Tibial nerve (tissue), 4 donors: Measurements from ENCODE around the gene SLC25A51. TPM values are rescaled to one million over a fixed set of nuclear protein-coding genes. Genes with fewer than 3 reads are reported as not detected.
"Not testable (repeated sequence)": the region's sequence is repeated elsewhere in the genome, so short reads cannot be mapped to it uniquely, and the experiment has no call there.

Experiments
- DNase-seq, 2 donors: peaks; one replicate each; pipeline ENCODE4 v3.0.0-alpha.2; 2019; ENCODE audit warnings: low spot score in 2 of 2
- H3K27ac ChIP-seq, 4 donors: fragments of 200-600 bp; sonication (generic) in 3 of 4; one replicate each; pipeline ENCODE4 v1.5.1; 2017 to 2019; ENCODE audit warnings: mild to moderate bottlenecking in 1 of 4
- H3K27me3 ChIP-seq, 2 donors: fragments of 200-600 bp; sonication (generic) in 1 of 2; one replicate each; pipeline versions ENCODE4 v1.5.1 to v1.6.0; 2017 to 2019
- H3K36me3 ChIP-seq, 3 donors: fragments of 200-600 bp; sonication (generic); one replicate each; pipeline ENCODE4 v1.5.1; 2018 to 2019
- H3K4me1 ChIP-seq, 4 donors: fragments of 200-600 bp; sonication (generic) in 3 of 4; one replicate each; pipeline ENCODE4 v1.5.1; 2017 to 2019
- H3K4me3 ChIP-seq, 4 donors: fragments of 200-600 bp; sonication (generic) in 3 of 4; one replicate each; pipeline ENCODE4 v1.5.1; 2017 to 2019; ENCODE audit warnings: mild to moderate bottlenecking in 1 of 4, moderate library complexity in 1 of 4
- H3K9me3 ChIP-seq, 4 donors: fragments of 200-600 bp; sonication (generic) in 3 of 4; one replicate each; pipeline ENCODE4 v1.5.1; 2017 to 2019
- EP300 ChIP-seq, 2 donors: sonication (generic); formaldehyde crosslinking; IDR thresholded peaks; one replicate each; pipeline ENCODE4 v1.6.1; 2017; ENCODE audit warnings: antibody characterized with exemption in 2 of 2, mild to moderate bottlenecking in 1 of 2
- POLR2A ChIP-seq, 2 donors: fragments of 450-650 bp; IDR thresholded peaks; one replicate each; pipeline ENCODE4 v1.6.1; 2017; ENCODE audit warnings: antibody characterized with exemption in 2 of 2, mild to moderate bottlenecking in 2 of 2, moderate library complexity in 2 of 2
- WGBS, 2 donors: methylation state at CpG; one replicate each; pipeline ENCODE4 v1.1.5; 2018; 5-methylcytosine and 5-hydroxymethylcytosine counted together
- total RNA-seq, 4 donors: library from RNA; depleted of rRNA; stranded (reverse); fragments of >200 nt; gene quantifications; one replicate each; pipeline ENCODE4 v1.1.0, GENCODE V29; 2016
- TF ChIP-seq, protein P1 (sequence below), 5 experiments: fragments of 200-600 bp in 3 of 5; fragments of 450-650 bp in 2 of 5; sonication (generic) in 3 of 5; IDR thresholded peaks; one replicate each; pipeline ENCODE4 v1.5.1; 2016 to 2019; ENCODE audit warnings: antibody characterized with exemption in 5 of 5, mild to moderate bottlenecking in 3 of 5, moderate library complexity in 2 of 5

Gene SLC25A51
- total RNA-seq, 4 donors from 2014 or later: 21.6 to 28.4 (median 25.7) TPM

DNA sequence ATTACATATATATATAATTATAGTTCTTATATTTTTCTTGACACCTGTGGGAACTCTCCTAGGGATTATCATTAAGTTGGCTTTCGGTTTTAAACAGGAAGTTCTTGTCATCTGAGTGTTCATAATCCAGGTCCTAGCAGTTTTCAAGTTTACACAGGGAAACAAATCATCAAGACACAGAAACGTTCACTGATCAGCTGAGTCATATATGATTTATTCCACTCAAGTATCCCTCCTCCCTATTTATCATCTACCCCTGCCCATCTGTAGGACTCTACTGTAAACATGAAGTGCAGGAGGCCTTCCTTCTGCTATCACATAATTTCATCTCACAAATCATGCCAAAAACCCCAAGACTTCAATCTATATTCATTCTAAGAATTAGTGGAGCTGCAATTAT is 6.3 kb downstream of the SLC25A51 start:
- H3K4me1 ChIP-seq: peaks cover 0 to 17% (median 4%) of the 10 kb centered on the region in 4 donors
- H3K36me3 ChIP-seq: peaks cover 0 to 69% (median 6%) of the 10 kb centered on the region in 3 donors
- WGBS, 2 donors: 48 to 57% methylated on average over 2 of the region's 2 CpGs
- H3K4me3 ChIP-seq: no peak overlapping the region
- no peak for DNase-seq
- H3K27ac ChIP-seq: no peak overlapping the region
- H3K27me3 ChIP-seq: no peaks in the 10 kb centered on the region
- no peaks in the 10 kb centered on the region for H3K9me3 ChIP-seq
- TF ChIP-seq, protein P1, sequence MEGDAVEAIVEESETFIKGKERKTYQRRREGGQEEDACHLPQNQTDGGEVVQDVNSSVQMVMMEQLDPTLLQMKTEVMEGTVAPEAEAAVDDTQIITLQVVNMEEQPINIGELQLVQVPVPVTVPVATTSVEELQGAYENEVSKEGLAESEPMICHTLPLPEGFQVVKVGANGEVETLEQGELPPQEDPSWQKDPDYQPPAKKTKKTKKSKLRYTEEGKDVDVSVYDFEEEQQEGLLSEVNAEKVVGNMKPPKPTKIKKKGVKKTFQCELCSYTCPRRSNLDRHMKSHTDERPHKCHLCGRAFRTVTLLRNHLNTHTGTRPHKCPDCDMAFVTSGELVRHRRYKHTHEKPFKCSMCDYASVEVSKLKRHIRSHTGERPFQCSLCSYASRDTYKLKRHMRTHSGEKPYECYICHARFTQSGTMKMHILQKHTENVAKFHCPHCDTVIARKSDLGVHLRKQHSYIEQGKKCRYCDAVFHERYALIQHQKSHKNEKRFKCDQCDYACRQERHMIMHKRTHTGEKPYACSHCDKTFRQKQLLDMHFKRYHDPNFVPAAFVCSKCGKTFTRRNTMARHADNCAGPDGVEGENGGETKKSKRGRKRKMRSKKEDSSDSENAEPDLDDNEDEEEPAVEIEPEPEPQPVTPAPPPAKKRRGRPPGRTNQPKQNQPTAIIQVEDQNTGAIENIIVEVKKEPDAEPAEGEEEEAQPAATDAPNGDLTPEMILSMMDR (IDR thresholded peaks at IDR 0.05): no peak
- no peak for TF ChIP-seq POLR2A (IDR thresholded peaks at IDR 0.05)
- TF ChIP-seq EP300 (IDR thresholded peaks at IDR 0.05): no peak

DNA sequence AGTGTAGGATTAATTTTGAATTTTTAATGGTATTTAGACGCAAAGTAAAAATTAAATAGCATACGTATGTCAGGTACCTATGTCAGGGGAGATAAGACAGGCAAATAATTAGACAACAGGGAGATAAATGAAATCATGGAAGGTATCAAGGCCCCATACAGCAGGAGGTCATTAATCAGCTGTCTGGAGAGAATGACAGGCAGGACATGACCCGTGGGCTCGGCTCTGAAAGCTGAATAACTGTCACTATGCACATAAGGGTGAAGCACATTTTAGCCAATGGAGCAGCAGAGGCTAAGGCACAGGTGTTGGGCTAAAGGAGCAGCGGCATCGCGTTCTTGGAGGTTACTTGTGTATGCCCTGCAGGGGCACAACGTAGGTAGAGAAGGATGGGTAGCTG is 11.9 kb downstream of the SLC25A51 start:
- Histone ChIP-seq H3K27ac (no peak overlapping the region), H3K9me3 (no peaks in the 10 kb centered on the region), H3K36me3 (peaks cover 0 to 63% (median 6%) of the 10 kb centered on the region in 3 donors), H3K27me3 (no peaks in the 10 kb centered on the region), H3K4me3 (no peak overlapping the region), H3K4me1 (no peaks in the 10 kb centered on the region)
- 86 to 87% methylated on average over 8 of the region's 8 CpGs for WGBS, 2 donors
- DNase-seq: no peak
- TF ChIP-seq POLR2A (IDR thresholded peaks at IDR 0.05) (no peak), EP300 (IDR thresholded peaks at IDR 0.05) (no peak)
- TF ChIP-seq, protein P1 (IDR thresholded peaks at IDR 0.05): no peak

DNA sequence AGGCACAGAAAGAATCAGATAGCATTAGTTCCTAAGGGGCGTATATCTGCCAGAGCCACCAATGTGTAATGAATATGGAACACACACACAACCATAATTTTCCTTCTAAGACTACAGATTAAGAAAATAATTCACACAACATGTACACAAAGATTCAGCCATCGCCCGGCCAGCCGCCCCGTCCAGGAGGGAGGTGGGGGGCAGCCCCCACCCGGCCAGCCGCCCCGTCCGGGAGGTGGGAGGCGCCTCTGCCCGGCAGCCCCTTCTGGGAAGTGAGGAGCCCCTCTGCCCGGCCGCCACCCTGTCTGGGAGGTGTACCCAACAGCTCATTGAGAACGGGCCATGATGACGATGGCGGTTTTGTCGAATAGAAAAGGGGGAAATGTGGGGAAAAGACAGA is 12.9 kb downstream of the SLC25A51 start:
- not testable (repeated sequence) for H3K4me3 ChIP-seq, H3K9me3 ChIP-seq, H3K27me3 ChIP-seq, DNase-seq, H3K4me1 ChIP-seq, H3K27ac ChIP-seq
- WGBS, 2 donors: 78 to 90% methylated on average over 13 to 16 of the region's 17 CpGs
- peaks cover 0 to 58% (median 6%) of the 10 kb centered on the region in 3 donors for H3K36me3 ChIP-seq

DNA sequence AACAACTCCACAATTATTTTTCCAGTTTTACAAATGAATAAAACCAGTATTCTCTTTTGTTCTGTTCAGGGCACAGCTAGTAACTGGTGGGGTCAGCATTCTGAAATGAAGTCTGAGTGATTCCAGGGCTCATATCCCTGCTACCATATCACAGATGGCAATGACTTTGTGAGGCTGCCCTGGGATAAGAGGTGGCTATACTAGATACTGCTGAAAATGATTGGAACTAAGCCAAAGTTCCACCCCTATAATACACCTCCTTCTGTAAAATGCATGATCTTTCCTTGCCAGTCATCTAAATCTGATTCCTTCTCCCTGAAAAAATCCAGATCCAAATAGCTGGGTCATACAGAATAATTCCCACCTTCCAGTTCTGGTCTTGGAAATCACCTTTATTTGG is 14.4 kb downstream of the SLC25A51 start:
- no peak for DNase-seq
- no peak overlapping the region for H3K27ac ChIP-seq
- peaks cover 0 to 52% (median under 1%) of the 10 kb centered on the region in 3 donors for H3K36me3 ChIP-seq
- no peaks in the 10 kb centered on the region for H3K9me3 ChIP-seq
- no peak overlapping the region for H3K4me3 ChIP-seq
- TF ChIP-seq EP300 (IDR thresholded peaks at IDR 0.05): no peak
- TF ChIP-seq POLR2A (IDR thresholded peaks at IDR 0.05): no peak
- TF ChIP-seq, protein P1 (IDR thresholded peaks at IDR 0.05): no peak
- no peaks in the 10 kb centered on the region for H3K4me1 ChIP-seq
- H3K27me3 ChIP-seq: no peaks in the 10 kb centered on the region

DNA sequence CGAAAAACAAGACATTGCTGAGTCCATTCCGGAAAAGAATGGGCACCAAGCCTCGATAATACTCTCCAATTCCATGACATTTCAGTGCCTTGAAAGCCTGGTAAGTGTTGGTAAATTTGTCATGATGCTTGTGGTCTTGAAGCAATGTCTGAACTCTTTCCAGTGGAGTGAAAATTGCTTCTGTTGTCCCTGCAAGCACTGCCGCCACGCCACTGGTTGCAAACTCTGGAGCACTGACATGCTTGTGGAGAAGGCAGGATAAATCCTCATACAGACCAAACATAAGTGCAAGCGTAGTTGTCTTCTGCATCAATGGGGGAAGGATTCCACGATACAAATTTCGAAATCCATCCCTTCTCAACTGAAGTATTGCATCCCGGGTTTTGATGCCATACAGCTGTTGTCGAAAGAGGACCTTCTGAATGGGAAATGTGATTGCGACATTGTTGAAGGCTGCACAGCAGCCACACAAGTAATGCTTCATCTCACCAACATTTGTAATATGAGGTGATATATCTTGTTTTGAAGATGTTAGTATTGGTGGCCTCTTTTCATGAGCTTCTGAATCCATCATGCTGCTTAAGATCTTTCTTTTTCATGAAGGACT is 15.8 kb downstream of the SLC25A51 start:
- not testable (repeated sequence) for H3K9me3 ChIP-seq, H3K27ac ChIP-seq, H3K27me3 ChIP-seq, H3K4me3 ChIP-seq, DNase-seq, H3K4me1 ChIP-seq
- WGBS, 2 donors: 90 to 99% methylated on average over 11 of the region's 11 CpGs
- H3K36me3 ChIP-seq: peaks cover 0 to 37% (median 0%) of the 10 kb centered on the region in 3 donors

DNA sequence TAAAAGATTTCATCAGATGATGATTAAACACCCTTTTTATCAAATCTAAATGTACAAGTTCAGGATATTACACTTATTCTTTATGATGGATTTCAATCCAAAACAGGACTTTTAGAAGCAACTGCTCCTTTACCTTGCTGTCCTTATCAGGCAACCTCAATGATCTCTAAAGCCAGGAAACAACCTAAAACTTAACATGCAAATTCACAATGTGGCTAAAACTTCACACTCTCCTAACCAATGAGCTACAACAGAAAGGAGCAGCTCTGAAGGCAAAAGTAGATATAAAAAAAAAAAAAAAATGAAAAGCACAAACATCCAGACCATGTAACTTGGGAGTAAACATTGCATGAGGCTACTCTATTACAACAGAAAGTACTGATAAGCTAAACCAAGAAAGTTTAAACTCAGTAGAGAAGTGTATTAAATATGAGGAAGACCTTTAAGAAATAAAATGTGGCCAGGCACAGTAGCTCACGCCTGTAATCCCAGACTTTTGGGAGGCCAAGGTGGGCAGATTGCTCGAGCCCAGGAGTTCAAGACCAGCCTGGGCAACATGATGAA is 22.9 kb downstream of the SLC25A51 start:
- TF ChIP-seq POLR2A (IDR thresholded peaks at IDR 0.05) (no peak), EP300 (IDR thresholded peaks at IDR 0.05) (no peak)
- TF ChIP-seq, protein P1 (IDR thresholded peaks at IDR 0.05): no peak
- Histone ChIP-seq H3K9me3 (no peaks in the 10 kb centered on the region), H3K4me3 (no peak overlapping the region), H3K27ac (no peak overlapping the region), H3K27me3 (no peaks in the 10 kb centered on the region), H3K4me1 (no peaks in the 10 kb centered on the region), H3K36me3 (peaks cover 0 to 69% (median 0%) of the 10 kb centered on the region in 3 donors)
- DNase-seq: no peak
- WGBS, 2 donors: 93 to 97% methylated on average over 2 of the region's 2 CpGs
